Dermis blood vessel endothelial cell (primary cell): ENCODE data around the gene HEPH. TPM values are rescaled to one million over a fixed set of nuclear protein-coding genes. Genes with fewer than 3 reads are reported as not detected.
"Not testable (repeated sequence)": the region's sequence is repeated elsewhere in the genome, so short reads cannot be mapped to it uniquely, and the experiment has no call there.

Source experiments
- DNase-seq: peaks from one replicate; pipeline ENCODE4 v3.0.0; 2010
- total RNA-seq: library from RNA; depleted of rRNA; stranded (reverse); fragments of >200 nt; gene quantifications from 2 replicates; pipeline ENCODE4 v1.2.3, GENCODE V29; 2014

The HEPH gene
- 1.4 and 2.7 TPM in 2 replicates for total RNA-seq

- DNase-seq: no peak
Measured at GRCh38 chrX:66163849-66164411, at the start of gene HEPH. HEPH (plus strand) TSS chrX:66164247; CDS start chrX:66170571, 6,324 bp downstream.

GRCh38 chrX:66118722-66119121 is 45.3 kb upstream of the HEPH start:
- DNase-seq: not testable (repeated sequence)

GRCh38 chrX:66121354-66121753 is 42.7 kb upstream of the HEPH start:
- DNase-seq: not testable (repeated sequence)

- DNase-seq: no peak
Measured at GRCh38 chrX:66126662-66127061, 37.4 kb upstream of the HEPH start.

- DNase-seq: no peak
Measured at GRCh38 chrX:66130469-66130868, 33.6 kb upstream of the HEPH start.

GRCh38 chrX:66135284-66135683 is 28.8 kb upstream of the HEPH start:
- DNase-seq: not testable (repeated sequence)

- DNase-seq: no peak
Measured at GRCh38 chrX:66142351-66142750, 21.7 kb upstream of the HEPH start.

- DNase-seq: no peak
Measured at GRCh38 chrX:66144258-66144657, 19.8 kb upstream of the HEPH start.

- DNase-seq: no peak
Measured at GRCh38 chrX:66149519-66149918, 14.5 kb upstream of the HEPH start.

GRCh38 chrX:66150163-66150562 is 13.9 kb upstream of the HEPH start:
- DNase-seq: no peak

- no peak for DNase-seq
Measured at GRCh38 chrX:66162331-66162822, 1.7 kb upstream of the HEPH start.

GRCh38 chrX:66163447-66163846 is 600 bp upstream of the HEPH start:
- no peak for DNase-seq

GRCh38 chrX:66164470-66164869 is 423 bp downstream of the HEPH start:
- DNase-seq: no peak

GRCh38 chrX:66164931-66165330 is 884 bp downstream of the HEPH start:
- no peak for DNase-seq

GRCh38 chrX:66166671-66167070 is 2.6 kb downstream of the HEPH start:
- no peak for DNase-seq

- DNase-seq: no peak
Measured at GRCh38 chrX:66167431-66167830, 3.4 kb downstream of the HEPH start.

GRCh38 chrX:66176134-66176533 is 12.1 kb downstream of the HEPH start:
- DNase-seq: no peak

- DNase-seq: no peak
Measured at GRCh38 chrX:66191563-66191962, 27.5 kb downstream of the HEPH start.

GRCh38 chrX:66193821-66194220 is 29.8 kb downstream of the HEPH start:
- no peak for DNase-seq

GRCh38 chrX:66200050-66200664 is 36.1 kb downstream of the HEPH start:
- DNase-seq: no peak

- no peak for DNase-seq
Measured at GRCh38 chrX:66200855-66201795, 37.1 kb downstream of the HEPH start.

- no peak for DNase-seq
Measured at GRCh38 chrX:66203114-66203513, 39.1 kb downstream of the HEPH start.

- DNase-seq: no peak
Measured at GRCh38 chrX:66221856-66222255, 57.8 kb downstream of the HEPH start.

- no peak for DNase-seq
Measured at GRCh38 chrX:66232296-66232695, 68.2 kb downstream of the HEPH start.
